ENCODE data around the gene NHLH2.

Gene NHLH2

GRCh38 chr1:115807723-115808122 lies 33.2 kb downstream of the NHLH2 start:
- CTCF ChIA-PET, result interaction anchor here (0.6 to 2.8 kb wide), 8 partner anchors 9 to 213 kb away, joined by 3 to 21 read pairs (median 4); no protein-coding TSS in a partner anchor
- Histone ChIP-seq H3K4me3 (ENCODE audit: control insufficient read depth in 1 of 7, extremely low read depth in 1 of 7, insufficient read depth in 4 of 7, low read depth in 2 of 7, low read length in 6 of 7) (no peak overlapping the region), H3K27ac (ENCODE audit: insufficient read depth in 1 of 2, low read depth in 1 of 2, low read length in 2 of 2, poor library complexity in 1 of 2, severe bottlenecking in 2 of 2) (no peak overlapping the region), H3K4me1 (ENCODE audit: control extremely low read depth in 1 of 4, control insufficient read depth in 4 of 4, insufficient read depth in 4 of 4, low read length in 3 of 4) (peaks cover 0 to 10% (median 0%) of the 10 kb centered on the region in 4 experiments), H3K27me3 (replicated peaks in 2 of 5; ENCODE audit: control insufficient read depth in 4 of 5, insufficient read depth in 5 of 5, low read length in 4 of 5) (no peaks in the 10 kb centered on the region), H3K36me3 (ENCODE audit: control insufficient read depth in 4 of 4, insufficient read depth in 4 of 4, low read length in 3 of 4) (no peaks in the 10 kb centered on the region), H3K9me3 (ENCODE audit: control extremely low read depth in 1 of 5, control insufficient read depth in 4 of 5, insufficient read depth in 2 of 5, low read depth in 1 of 5, low read length in 4 of 5) (no peaks in the 10 kb centered on the region)
- DNase-seq, result peak; percentile 72 to 77 (median 75)
- 0% methylated on average over 2 of the region's 2 CpGs for WGBS (ENCODE audit: insufficient coverage)
- POLR2A ChIA-PET, result no interaction called here

- Histone ChIP-seq H3K4me3 (ENCODE audit: control insufficient read depth in 1 of 7, extremely low read depth in 1 of 7, insufficient read depth in 4 of 7, low read depth in 2 of 7, low read length in 6 of 7) (no peak overlapping the region), H3K36me3 (ENCODE audit: control insufficient read depth in 4 of 4, insufficient read depth in 4 of 4, low read length in 3 of 4) (no peaks in the 10 kb centered on the region), H3K27ac (ENCODE audit: insufficient read depth in 1 of 2, low read depth in 1 of 2, low read length in 2 of 2, poor library complexity in 1 of 2, severe bottlenecking in 2 of 2) (no peak overlapping the region), H3K27me3 (replicated peaks in 2 of 5; ENCODE audit: control insufficient read depth in 4 of 5, insufficient read depth in 5 of 5, low read length in 4 of 5) (no peaks in the 10 kb centered on the region), H3K9me3 (ENCODE audit: control extremely low read depth in 1 of 5, control insufficient read depth in 4 of 5, insufficient read depth in 2 of 5, low read depth in 1 of 5, low read length in 4 of 5) (no peaks in the 10 kb centered on the region), H3K4me1 (ENCODE audit: control extremely low read depth in 1 of 4, control insufficient read depth in 4 of 4, insufficient read depth in 4 of 4, low read length in 3 of 4) (peaks cover 0 to 10% (median 0%) of the 10 kb centered on the region in 4 experiments)
- POLR2A ChIA-PET, result interaction anchor here (1.0 kb wide), 1 partner anchor 140 kb away, joined by 3 read pairs; no protein-coding TSS in a partner anchor
- CTCF ChIA-PET, result interaction anchor here (1.4 to 2.8 kb wide), 3 partner anchors 13 to 215 kb away, joined by 3 to 21 read pairs (median 5); no protein-coding TSS in a partner anchor
- no CpG with 5 or more reads among the region's 1 CpG for WGBS (ENCODE audit: insufficient coverage)
- no peak for DNase-seq
Measured at GRCh38 chr1:115805597-115805996, 35.3 kb downstream of the NHLH2 start.

- ChIA-PET POLR2A (no interaction called here), CTCF (interaction anchor here (0.7 kb wide), 1 partner anchor 15 kb away, joined by 3 read pairs; no protein-coding TSS in a partner anchor)
- H3K36me3 ChIP-seq (ENCODE audit: control insufficient read depth in 4 of 4, insufficient read depth in 4 of 4, low read length in 3 of 4), result no peaks in the 10 kb centered on the region
- no peak for DNase-seq
- no peak overlapping the region for H3K4me3 ChIP-seq (ENCODE audit: control insufficient read depth in 1 of 7, extremely low read depth in 1 of 7, insufficient read depth in 4 of 7, low read depth in 2 of 7, low read length in 6 of 7)
- no peaks in the 10 kb centered on the region for H3K4me1 ChIP-seq (ENCODE audit: control extremely low read depth in 1 of 4, control insufficient read depth in 4 of 4, insufficient read depth in 4 of 4, low read length in 3 of 4)
- 100% methylated on average over 1 of the region's 2 CpGs for WGBS (ENCODE audit: insufficient coverage)
- H3K27ac ChIP-seq (ENCODE audit: insufficient read depth in 1 of 2, low read depth in 1 of 2, low read length in 2 of 2, poor library complexity in 1 of 2, severe bottlenecking in 2 of 2), result no peak overlapping the region
- H3K9me3 ChIP-seq (ENCODE audit: control extremely low read depth in 1 of 5, control insufficient read depth in 4 of 5, insufficient read depth in 2 of 5, low read depth in 1 of 5, low read length in 4 of 5), result no peaks in the 10 kb centered on the region
- no peaks in the 10 kb centered on the region for H3K27me3 ChIP-seq (replicated peaks in 2 of 5; ENCODE audit: control insufficient read depth in 4 of 5, insufficient read depth in 5 of 5, low read length in 4 of 5)
Measured at GRCh38 chr1:115802416-115802815, 38.5 kb downstream of the NHLH2 start.

DNA sequence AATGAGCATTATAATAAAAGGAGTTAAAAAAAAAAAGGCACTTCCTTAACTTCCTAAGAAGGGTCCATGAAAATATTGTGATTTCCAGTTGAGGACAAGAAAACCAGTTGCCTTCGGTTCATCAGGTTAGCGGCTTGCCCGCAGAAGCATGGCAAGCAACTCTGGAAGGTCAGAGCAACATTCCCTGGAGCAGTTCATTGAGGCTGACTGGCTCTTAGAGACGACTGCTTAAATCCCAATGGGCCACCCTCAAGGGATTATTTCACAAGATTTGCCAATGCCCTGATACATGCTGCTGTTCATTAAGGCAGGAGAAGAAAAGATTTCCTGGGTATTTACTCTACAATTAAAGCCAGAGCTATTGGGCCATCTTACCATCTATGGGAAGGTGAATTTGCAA lies 43.4 kb downstream of the NHLH2 start:
- H3K4me1 ChIP-seq (ENCODE audit: control extremely low read depth in 1 of 4, control insufficient read depth in 4 of 4, insufficient read depth in 4 of 4, low read length in 3 of 4), result peaks cover 0 to 7% (median 0%) of the 10 kb centered on the region in 4 experiments
- no peaks in the 10 kb centered on the region for H3K36me3 ChIP-seq (ENCODE audit: control insufficient read depth in 4 of 4, insufficient read depth in 4 of 4, low read length in 3 of 4)
- ChIA-PET POLR2A (no interaction called here), CTCF (interaction anchor here (0.7 to 2.5 kb wide), 2 partner anchors 14 to 183 kb away, joined by 3 to 6 read pairs; no protein-coding TSS in a partner anchor)
- no peaks in the 10 kb centered on the region for H3K9me3 ChIP-seq (ENCODE audit: control extremely low read depth in 1 of 5, control insufficient read depth in 4 of 5, insufficient read depth in 2 of 5, low read depth in 1 of 5, low read length in 4 of 5)
- H3K27me3 ChIP-seq (replicated peaks in 2 of 5; ENCODE audit: control insufficient read depth in 4 of 5, insufficient read depth in 5 of 5, low read length in 4 of 5), result no peaks in the 10 kb centered on the region
- no peak overlapping the region for H3K4me3 ChIP-seq (ENCODE audit: control insufficient read depth in 1 of 7, extremely low read depth in 1 of 7, insufficient read depth in 4 of 7, low read depth in 2 of 7, low read length in 6 of 7)
- no peak for DNase-seq
- H3K27ac ChIP-seq (ENCODE audit: insufficient read depth in 1 of 2, low read depth in 1 of 2, low read length in 2 of 2, poor library complexity in 1 of 2, severe bottlenecking in 2 of 2), result no peak overlapping the region
- 100% methylated on average over 4 of the region's 4 CpGs for WGBS (ENCODE audit: insufficient coverage)

- POLR2A ChIA-PET, result no interaction called here
- WGBS (ENCODE audit: insufficient coverage), result no CpG with 5 or more reads among the region's 5 CpGs
- Histone ChIP-seq H3K27ac (ENCODE audit: insufficient read depth in 1 of 2, low read depth in 1 of 2, low read length in 2 of 2, poor library complexity in 1 of 2, severe bottlenecking in 2 of 2) (no peak overlapping the region), H3K9me3 (ENCODE audit: control extremely low read depth in 1 of 5, control insufficient read depth in 4 of 5, insufficient read depth in 2 of 5, low read depth in 1 of 5, low read length in 4 of 5) (no peaks in the 10 kb centered on the region), H3K4me1 (ENCODE audit: control extremely low read depth in 1 of 4, control insufficient read depth in 4 of 4, insufficient read depth in 4 of 4, low read length in 3 of 4) (peaks cover 0 to 7% (median 0%) of the 10 kb centered on the region in 4 experiments), H3K4me3 (ENCODE audit: control insufficient read depth in 1 of 7, extremely low read depth in 1 of 7, insufficient read depth in 4 of 7, low read depth in 2 of 7, low read length in 6 of 7) (no peak overlapping the region), H3K36me3 (ENCODE audit: control insufficient read depth in 4 of 4, insufficient read depth in 4 of 4, low read length in 3 of 4) (no peaks in the 10 kb centered on the region), H3K27me3 (replicated peaks in 2 of 5; ENCODE audit: control insufficient read depth in 4 of 5, insufficient read depth in 5 of 5, low read length in 4 of 5) (no peaks in the 10 kb centered on the region)
- CTCF ChIA-PET, result interaction anchor here (0.7 to 2.5 kb wide), 2 partner anchors 13 to 184 kb away, joined by 3 to 6 read pairs; no protein-coding TSS in a partner anchor
- DNase-seq, result no peak
Measured at GRCh38 chr1:115796897-115797296, 44.0 kb downstream of the NHLH2 start.

DNA sequence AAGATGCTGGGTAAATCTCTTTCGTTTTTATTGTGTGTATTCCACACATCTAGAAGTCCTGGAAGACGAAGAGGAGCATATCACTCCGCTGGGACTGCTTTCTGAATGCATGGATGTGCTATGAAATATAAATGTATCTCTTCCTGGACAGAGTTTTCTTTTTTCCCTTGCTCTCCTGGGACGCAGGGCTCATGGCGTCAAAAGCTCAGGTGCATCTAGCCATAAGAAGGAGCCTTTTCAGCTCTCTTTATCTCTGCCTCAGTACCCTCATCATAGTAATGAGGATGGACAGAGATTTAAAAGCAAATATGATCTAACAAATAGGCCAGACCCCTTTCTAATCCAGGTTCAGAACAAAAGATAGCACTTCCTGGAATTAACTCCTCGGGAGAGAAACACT lies 44.9 kb downstream of the NHLH2 start:
- DNase-seq, result no peak
- WGBS (ENCODE audit: insufficient coverage), result 100% methylated on average over 3 of the region's 6 CpGs
- no peak overlapping the region for H3K4me3 ChIP-seq (ENCODE audit: control insufficient read depth in 1 of 7, extremely low read depth in 1 of 7, insufficient read depth in 4 of 7, low read depth in 2 of 7, low read length in 6 of 7)
- POLR2A ChIA-PET, result interaction anchor here (0.6 kb wide), 1 partner anchor 45 kb away, joined by 4 read pairs; the partner anchor contains the start of gene NHLH2
- H3K27me3 ChIP-seq (replicated peaks in 2 of 5; ENCODE audit: control insufficient read depth in 4 of 5, insufficient read depth in 5 of 5, low read length in 4 of 5), result no peaks in the 10 kb centered on the region
- H3K27ac ChIP-seq (ENCODE audit: insufficient read depth in 1 of 2, low read depth in 1 of 2, low read length in 2 of 2, poor library complexity in 1 of 2, severe bottlenecking in 2 of 2), result no peak overlapping the region
- no peaks in the 10 kb centered on the region for H3K9me3 ChIP-seq (ENCODE audit: control extremely low read depth in 1 of 5, control insufficient read depth in 4 of 5, insufficient read depth in 2 of 5, low read depth in 1 of 5, low read length in 4 of 5)
- H3K36me3 ChIP-seq (ENCODE audit: control insufficient read depth in 4 of 4, insufficient read depth in 4 of 4, low read length in 3 of 4), result no peaks in the 10 kb centered on the region
- CTCF ChIA-PET, result interaction anchor here (2.5 kb wide), 1 partner anchor 185 kb away, joined by 6 read pairs; no protein-coding TSS in a partner anchor
- H3K4me1 ChIP-seq (ENCODE audit: control extremely low read depth in 1 of 4, control insufficient read depth in 4 of 4, insufficient read depth in 4 of 4, low read length in 3 of 4), result peaks cover 0 to 7% (median 0%) of the 10 kb centered on the region in 4 experiments

- DNase-seq, result no peak
- Histone ChIP-seq H3K4me3 (ENCODE audit: control insufficient read depth in 1 of 7, extremely low read depth in 1 of 7, insufficient read depth in 4 of 7, low read depth in 2 of 7, low read length in 6 of 7) (no peak overlapping the region), H3K9me3 (ENCODE audit: control extremely low read depth in 1 of 5, control insufficient read depth in 4 of 5, insufficient read depth in 2 of 5, low read depth in 1 of 5, low read length in 4 of 5) (no peaks in the 10 kb centered on the region), H3K36me3 (ENCODE audit: control insufficient read depth in 4 of 4, insufficient read depth in 4 of 4, low read length in 3 of 4) (no peaks in the 10 kb centered on the region), H3K27ac (ENCODE audit: insufficient read depth in 1 of 2, low read depth in 1 of 2, low read length in 2 of 2, poor library complexity in 1 of 2, severe bottlenecking in 2 of 2) (no peak overlapping the region), H3K27me3 (replicated peaks in 2 of 5; ENCODE audit: control insufficient read depth in 4 of 5, insufficient read depth in 5 of 5, low read length in 4 of 5) (no peaks in the 10 kb centered on the region), H3K4me1 (ENCODE audit: control extremely low read depth in 1 of 4, control insufficient read depth in 4 of 4, insufficient read depth in 4 of 4, low read length in 3 of 4) (peaks cover 0 to 7% (median 0%) of the 10 kb centered on the region in 4 experiments)
- ChIA-PET CTCF (no interaction called here), POLR2A (no interaction called here)
- WGBS (ENCODE audit: insufficient coverage), result 70% methylated on average over 4 of the region's 4 CpGs
Measured at GRCh38 chr1:115794976-115795639, 45.8 kb downstream of the NHLH2 start.

Measured in common myeloid progenitor, CD34-positive (primary cell).